ENCODE results near the gene SRGAP2C. TPM values are rescaled to one million over a fixed set of nuclear protein-coding genes. Genes with fewer than 3 reads are reported as not detected.
"Not testable (repeated sequence)": the region's sequence is repeated elsewhere in the genome, so short reads cannot be mapped to it uniquely, and the experiment has no call there.

Gene SRGAP2C
- polyA plus RNA-seq, 1 experiment = 9.4 TPM

DNA sequence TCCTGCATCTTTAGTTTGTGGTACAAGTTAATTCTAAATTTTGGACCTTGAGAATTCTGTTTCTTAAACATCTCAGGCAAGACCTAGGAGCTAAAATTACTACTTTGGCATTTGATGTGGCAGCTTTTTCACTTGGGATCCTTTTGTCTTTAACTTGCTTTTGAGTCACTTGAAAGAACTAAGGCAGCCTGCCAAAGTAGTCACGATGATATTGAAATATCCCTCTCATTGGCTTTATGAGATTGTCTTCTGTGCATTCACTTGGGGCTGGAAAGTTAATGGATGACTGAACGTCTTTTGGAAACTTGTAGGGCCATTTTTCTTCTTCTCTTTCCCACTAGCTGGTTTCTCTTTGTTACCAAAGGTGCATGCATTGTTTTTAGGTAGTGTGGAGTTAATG is 90.7 kb downstream of the SRGAP2C start:
- H3K9me3 ChIP-seq (ENCODE audit: control insufficient read depth, insufficient read depth, low read length); CTCF ChIA-PET; DNase-seq (ENCODE audit: low read depth, low spot score); H3K4me3 ChIP-seq (ENCODE audit: low read depth, low read length); POLR2A ChIA-PET; H3K27me3 ChIP-seq (ENCODE audit: control insufficient read depth, insufficient read depth, low read length); H3K27ac ChIP-seq (ENCODE audit: low read depth, low read length): not testable (repeated sequence)

DNA sequence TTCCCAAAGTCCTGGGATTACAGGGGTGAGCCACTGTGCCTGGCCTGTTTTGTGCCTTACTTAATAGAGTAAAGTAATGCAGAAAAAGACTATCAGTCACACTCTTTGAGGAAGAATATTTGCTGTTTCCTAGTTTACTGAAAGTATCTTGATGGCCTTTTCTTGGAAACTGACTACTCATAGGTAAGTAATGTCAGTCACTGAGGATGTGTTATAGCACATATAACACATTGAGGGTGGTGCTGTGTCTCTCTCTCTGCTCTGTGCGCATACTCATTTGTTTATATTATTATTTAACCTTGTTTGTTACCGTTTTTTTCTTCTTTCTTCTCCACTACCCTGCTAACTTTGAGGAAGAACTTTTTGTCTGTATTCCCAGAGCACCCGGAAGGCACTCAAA is 93.4 kb downstream of the SRGAP2C start:
- H3K4me3 ChIP-seq (ENCODE audit: low read depth, low read length); H3K9me3 ChIP-seq (ENCODE audit: control insufficient read depth, insufficient read depth, low read length); POLR2A ChIA-PET; H3K27me3 ChIP-seq (ENCODE audit: control insufficient read depth, insufficient read depth, low read length); DNase-seq (ENCODE audit: low read depth, low spot score); CTCF ChIA-PET; H3K27ac ChIP-seq (ENCODE audit: low read depth, low read length): not testable (repeated sequence)

DNA sequence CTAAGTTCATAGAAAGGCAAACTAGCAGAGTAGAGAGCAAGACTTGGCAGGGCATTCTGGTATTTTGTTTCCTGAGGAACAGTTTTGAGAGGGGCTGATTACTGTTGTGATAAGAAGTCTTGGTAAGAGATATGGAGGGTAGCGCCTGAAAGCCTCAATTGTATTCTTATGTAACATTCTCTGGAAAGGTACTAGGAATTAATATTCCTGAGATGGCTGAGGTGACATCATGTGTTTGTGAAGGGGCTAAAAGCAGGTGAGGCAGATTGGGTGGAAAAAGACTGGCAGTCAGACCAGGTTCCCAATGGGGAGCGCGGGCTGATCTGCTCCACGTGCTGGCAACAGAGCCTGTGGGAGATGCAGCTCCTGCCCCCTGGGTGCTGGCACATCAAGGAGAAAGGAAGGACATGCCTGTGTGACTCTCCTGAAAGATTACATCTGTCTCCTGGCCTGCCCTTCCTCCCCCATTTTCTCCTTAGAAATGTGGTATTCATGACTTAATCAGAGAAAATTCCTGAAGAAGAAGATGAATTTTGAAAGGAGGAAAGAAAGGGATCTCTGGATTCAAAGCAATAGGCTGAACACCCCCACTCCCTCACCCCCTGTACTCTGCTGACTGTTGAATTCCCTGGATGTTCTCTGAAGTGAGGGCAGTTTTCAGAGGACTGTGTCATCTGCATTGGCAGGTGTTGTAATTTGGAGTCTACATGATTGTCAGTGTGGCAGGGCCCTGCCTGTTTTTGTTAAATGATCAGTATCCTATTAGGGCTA is 94.2 kb downstream of the SRGAP2C start:
- H3K27me3 ChIP-seq (ENCODE audit: control insufficient read depth, insufficient read depth, low read length); POLR2A ChIA-PET; DNase-seq (ENCODE audit: low read depth, low spot score); H3K9me3 ChIP-seq (ENCODE audit: control insufficient read depth, insufficient read depth, low read length); H3K4me3 ChIP-seq (ENCODE audit: low read depth, low read length); CTCF ChIA-PET; H3K27ac ChIP-seq (ENCODE audit: low read depth, low read length): not testable (repeated sequence)

DNA sequence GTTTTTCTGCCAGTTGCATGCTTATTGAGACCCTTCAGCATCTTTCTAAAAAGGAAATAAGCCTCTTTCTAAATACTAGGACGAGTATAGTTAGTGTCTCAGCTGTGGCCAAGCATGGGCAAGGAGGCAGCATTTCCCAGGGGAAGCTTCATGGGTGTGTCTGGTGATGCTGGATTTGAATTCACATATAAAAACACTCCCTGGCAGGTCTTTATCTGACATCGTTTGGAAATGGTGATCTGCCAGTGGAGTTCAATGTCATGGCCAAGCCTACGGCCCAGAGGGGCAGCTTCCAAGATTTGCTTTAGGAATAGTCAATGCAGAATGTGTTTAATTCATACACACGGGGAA is 94.7 kb downstream of the SRGAP2C start:
- H3K27me3 ChIP-seq (ENCODE audit: control insufficient read depth, insufficient read depth, low read length); H3K27ac ChIP-seq (ENCODE audit: low read depth, low read length); DNase-seq (ENCODE audit: low read depth, low spot score); H3K9me3 ChIP-seq (ENCODE audit: control insufficient read depth, insufficient read depth, low read length); H3K4me3 ChIP-seq (ENCODE audit: low read depth, low read length); CTCF ChIA-PET; POLR2A ChIA-PET: not testable (repeated sequence)

DNA sequence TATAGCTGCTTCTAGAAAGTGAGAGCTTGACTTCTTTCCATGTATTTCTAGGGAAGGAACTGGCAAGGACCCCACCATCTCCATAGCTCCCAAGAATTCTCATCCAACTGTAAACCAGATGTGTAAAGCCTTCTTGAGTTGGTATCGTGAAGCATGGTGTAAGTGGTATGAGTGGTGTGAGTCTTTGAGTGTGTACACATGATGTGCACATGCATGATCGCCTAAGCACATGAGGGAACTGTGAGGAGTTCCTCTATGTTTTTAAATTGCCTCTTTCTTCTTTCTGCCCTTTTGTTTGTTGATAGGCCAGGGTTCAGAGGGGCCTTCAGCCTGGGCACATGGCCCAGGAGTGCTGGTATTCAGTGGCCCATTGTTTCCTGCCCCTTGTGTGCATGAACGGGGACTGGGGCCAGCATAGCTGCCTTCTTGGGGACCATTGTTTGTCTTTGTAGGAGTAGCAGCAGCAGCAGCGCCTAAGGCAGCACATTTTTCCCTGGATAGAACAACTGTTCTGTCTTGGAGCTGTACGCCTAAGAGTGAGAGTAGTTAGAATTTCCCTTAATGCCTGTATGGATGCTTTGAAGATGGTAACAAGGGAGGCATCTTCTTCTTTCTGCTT is 96.0 kb downstream of the SRGAP2C start:
- DNase-seq (ENCODE audit: low read depth, low spot score); H3K4me3 ChIP-seq (ENCODE audit: low read depth, low read length); CTCF ChIA-PET; H3K27me3 ChIP-seq (ENCODE audit: control insufficient read depth, insufficient read depth, low read length); POLR2A ChIA-PET; H3K9me3 ChIP-seq (ENCODE audit: control insufficient read depth, insufficient read depth, low read length); H3K27ac ChIP-seq (ENCODE audit: low read depth, low read length): not testable (repeated sequence)

DNA sequence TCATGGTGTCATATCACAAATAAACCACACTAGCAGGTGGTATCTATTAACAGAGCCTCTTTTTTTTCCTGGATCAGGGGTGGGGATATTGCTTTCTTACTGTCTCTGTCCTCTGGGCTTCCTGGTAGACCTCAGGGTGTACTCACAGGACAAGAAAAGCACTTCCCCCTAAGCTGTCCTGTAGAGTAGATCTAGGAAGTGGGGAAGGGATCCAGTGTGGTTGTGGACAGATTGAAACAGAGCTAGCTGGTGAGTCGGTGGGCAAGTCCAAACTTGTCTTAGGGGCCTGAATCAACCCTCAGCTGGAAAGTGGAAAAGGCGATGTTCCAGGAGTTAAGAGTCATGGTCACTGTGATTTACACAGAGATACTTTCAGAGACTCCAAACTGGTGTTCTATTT is 96.7 kb downstream of the SRGAP2C start:
- POLR2A ChIA-PET = not testable (repeated sequence)

DNA sequence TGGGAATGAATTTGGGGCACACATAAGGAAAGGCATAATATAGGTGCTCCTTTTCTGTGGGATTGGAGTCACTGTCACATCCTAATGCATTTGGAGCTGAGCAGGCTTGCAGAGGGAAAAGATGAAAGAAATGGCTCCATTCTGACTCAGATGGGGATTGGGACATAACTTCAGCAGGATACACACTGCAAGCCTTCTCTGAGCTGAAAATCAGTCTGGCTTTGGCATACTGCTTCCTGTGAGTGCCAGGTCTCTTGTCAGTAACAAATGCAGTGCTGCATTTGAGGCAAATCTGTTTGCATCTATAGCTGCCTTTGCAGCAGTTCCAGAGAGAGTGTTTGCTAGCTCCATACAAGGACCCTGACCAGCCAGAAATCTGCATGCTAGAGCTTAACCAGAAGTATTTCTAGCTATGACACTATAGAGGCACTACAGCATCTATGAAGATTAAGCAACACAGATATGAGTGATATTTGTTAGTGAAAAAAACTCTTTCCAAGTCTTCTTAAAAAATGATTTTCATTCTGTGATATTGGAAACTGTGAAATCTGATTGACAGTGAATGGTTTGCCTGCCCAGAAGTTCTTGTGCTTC is 98.9 kb downstream of the SRGAP2C start:
- POLR2A ChIA-PET = not testable (repeated sequence)

More for the DNA sequence above, 96.7 kb downstream of the SRGAP2C start:
- H3K4me3 ChIP-seq (ENCODE audit: low read depth, low read length); CTCF ChIA-PET; H3K9me3 ChIP-seq (ENCODE audit: control insufficient read depth, insufficient read depth, low read length); H3K27ac ChIP-seq (ENCODE audit: low read depth, low read length); H3K27me3 ChIP-seq (ENCODE audit: control insufficient read depth, insufficient read depth, low read length); DNase-seq (ENCODE audit: low read depth, low spot score): not testable (repeated sequence)

DNA sequence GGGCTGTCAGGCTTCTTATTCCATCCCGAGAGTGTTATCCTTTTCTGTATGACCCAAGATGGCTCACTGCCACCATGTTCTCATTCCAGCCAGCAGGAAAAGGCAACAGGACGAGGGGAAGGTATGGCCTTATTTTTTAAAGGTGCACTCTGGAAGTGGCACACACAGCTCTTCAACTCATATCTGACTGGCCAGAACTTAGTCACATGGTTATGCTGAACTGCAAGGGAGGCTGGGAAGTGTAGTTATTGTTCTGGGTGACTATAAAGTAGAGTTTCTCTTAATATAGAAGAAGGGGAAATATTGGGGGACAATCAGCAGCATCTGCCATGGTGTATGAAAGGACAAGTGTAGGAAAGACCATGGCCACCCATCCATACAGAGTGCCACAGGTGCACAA is 107.8 kb downstream of the SRGAP2C start:
- H3K27me3 ChIP-seq (ENCODE audit: control insufficient read depth, insufficient read depth, low read length); H3K9me3 ChIP-seq (ENCODE audit: control insufficient read depth, insufficient read depth, low read length); CTCF ChIA-PET; DNase-seq (ENCODE audit: low read depth, low spot score); POLR2A ChIA-PET; H3K27ac ChIP-seq (ENCODE audit: low read depth, low read length); H3K4me3 ChIP-seq (ENCODE audit: low read depth, low read length): not testable (repeated sequence)

More for the DNA sequence above, 98.9 kb downstream of the SRGAP2C start:
- CTCF ChIA-PET; H3K4me3 ChIP-seq (ENCODE audit: low read depth, low read length); DNase-seq (ENCODE audit: low read depth, low spot score); H3K27me3 ChIP-seq (ENCODE audit: control insufficient read depth, insufficient read depth, low read length); H3K27ac ChIP-seq (ENCODE audit: low read depth, low read length); H3K9me3 ChIP-seq (ENCODE audit: control insufficient read depth, insufficient read depth, low read length): not testable (repeated sequence)

DNA sequence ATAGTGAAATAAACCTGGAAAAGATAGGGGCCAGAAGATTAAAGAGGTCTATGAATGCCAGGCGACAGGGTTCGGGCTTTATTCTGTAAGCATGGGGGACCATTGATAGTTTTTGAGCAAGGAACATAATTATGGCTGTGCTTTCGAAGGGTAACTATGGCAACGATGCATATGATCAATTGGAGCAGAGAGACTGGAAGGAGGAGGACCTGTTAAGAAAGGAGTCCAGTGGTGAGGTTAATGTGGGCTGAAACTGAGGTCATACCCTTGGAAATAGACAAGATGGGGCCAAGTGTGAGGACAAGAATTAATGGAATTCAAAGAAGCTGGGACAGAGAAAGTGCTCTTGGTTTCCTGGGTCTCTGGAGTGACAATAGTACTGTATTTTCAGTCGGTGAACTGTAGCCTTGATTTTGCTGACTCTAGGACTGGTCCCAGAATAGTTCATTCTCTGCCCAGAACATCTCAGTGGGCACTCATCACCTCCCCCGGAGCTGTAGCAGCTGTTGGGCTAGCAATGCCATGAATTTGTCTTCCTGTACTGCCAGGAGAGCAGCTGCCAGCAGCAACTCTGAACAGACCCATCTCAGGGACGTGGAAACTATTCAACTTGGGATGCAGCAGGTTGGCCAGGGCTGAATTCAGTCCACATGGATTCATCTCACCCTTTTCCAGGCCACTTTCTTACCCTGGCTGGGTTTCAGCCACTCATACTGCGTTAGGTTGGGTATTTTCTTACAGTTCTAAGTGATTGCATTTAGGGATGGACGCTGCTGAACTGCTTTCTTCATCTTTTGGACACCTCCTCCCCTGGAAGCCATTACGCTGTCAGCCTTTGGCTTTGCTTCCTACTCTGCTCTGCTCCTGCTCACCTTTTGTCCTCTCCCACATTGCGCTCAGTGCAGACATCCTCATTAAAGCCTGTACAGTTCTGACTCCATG is 108.8 kb downstream of the SRGAP2C start:
- DNase-seq (ENCODE audit: low read depth, low spot score); H3K27me3 ChIP-seq (ENCODE audit: control insufficient read depth, insufficient read depth, low read length); H3K9me3 ChIP-seq (ENCODE audit: control insufficient read depth, insufficient read depth, low read length); POLR2A ChIA-PET; H3K4me3 ChIP-seq (ENCODE audit: low read depth, low read length); CTCF ChIA-PET; H3K27ac ChIP-seq (ENCODE audit: low read depth, low read length): not testable (repeated sequence)

DNA sequence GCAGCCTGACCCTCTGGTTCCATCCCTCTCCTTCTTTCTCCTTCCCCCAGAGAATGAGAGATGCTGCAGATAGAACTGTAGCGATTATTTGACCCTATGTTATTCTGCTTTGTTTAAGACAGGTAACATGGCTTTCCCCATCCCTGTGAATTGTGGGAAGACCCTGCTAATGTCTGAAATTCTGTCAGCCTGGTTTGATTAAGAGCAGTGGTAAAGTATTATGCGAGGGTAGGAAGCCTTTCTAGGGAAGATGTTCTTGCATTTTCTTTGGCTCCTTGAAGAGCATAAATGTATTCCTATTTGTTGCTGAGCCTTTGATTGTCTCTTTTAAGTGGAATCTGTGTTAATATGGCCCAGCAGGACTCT is 109.4 kb downstream of the SRGAP2C start:
- H3K9me3 ChIP-seq (ENCODE audit: control insufficient read depth, insufficient read depth, low read length); H3K27me3 ChIP-seq (ENCODE audit: control insufficient read depth, insufficient read depth, low read length); H3K27ac ChIP-seq (ENCODE audit: low read depth, low read length); POLR2A ChIA-PET; H3K4me3 ChIP-seq (ENCODE audit: low read depth, low read length); CTCF ChIA-PET; DNase-seq (ENCODE audit: low read depth, low spot score): not testable (repeated sequence)

DNA sequence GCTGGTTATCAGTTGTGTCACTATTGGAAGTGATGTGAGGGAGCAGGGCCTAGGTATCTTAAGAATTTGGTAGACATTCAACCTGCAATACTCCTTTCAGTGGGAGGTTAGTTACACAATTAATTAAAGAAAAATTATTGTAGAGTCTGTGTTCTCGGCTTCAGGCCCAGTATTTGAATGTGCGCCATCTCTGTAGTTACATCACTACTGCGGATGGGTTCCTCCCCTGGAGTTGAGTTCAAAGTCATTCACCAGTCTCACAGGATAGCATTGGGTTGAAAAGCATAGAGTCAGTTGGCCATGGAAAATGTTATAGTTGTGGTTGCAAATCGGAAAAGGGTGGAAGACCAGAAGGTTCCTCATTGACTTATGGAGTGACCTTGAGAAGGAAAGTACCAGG is 111.8 kb downstream of the SRGAP2C start:
- H3K27me3 ChIP-seq (ENCODE audit: control insufficient read depth, insufficient read depth, low read length); CTCF ChIA-PET; POLR2A ChIA-PET; H3K9me3 ChIP-seq (ENCODE audit: control insufficient read depth, insufficient read depth, low read length); H3K27ac ChIP-seq (ENCODE audit: low read depth, low read length); DNase-seq (ENCODE audit: low read depth, low spot score); H3K4me3 ChIP-seq (ENCODE audit: low read depth, low read length): not testable (repeated sequence)

DNA sequence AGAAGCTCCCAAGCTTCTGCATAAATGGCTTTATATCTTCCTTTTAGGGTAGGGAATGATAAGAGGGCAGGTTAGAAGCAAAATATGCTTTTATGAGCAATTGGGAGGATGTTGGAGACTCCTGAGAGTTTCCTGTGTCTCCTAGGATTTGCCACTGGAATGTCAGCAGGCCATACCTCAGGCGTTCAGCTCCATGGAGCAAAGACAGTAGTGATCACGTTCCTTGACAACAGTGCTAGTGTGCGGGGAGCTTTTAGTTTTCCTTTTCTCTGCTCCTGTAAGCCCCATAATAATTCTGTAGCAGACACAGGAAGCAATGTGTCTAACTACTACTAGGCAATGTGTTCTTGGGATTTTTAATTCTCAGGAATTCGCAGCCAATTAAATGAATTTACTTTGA is 113.8 kb downstream of the SRGAP2C start:
- H3K9me3 ChIP-seq (ENCODE audit: control insufficient read depth, insufficient read depth, low read length); CTCF ChIA-PET: not testable (repeated sequence)

More for the DNA sequence above, 113.8 kb downstream of the SRGAP2C start:
- H3K27me3 ChIP-seq (ENCODE audit: control insufficient read depth, insufficient read depth, low read length); H3K4me3 ChIP-seq (ENCODE audit: low read depth, low read length); POLR2A ChIA-PET; DNase-seq (ENCODE audit: low read depth, low spot score); H3K27ac ChIP-seq (ENCODE audit: low read depth, low read length): not testable (repeated sequence)
